Omental fat pad (tissue), 4 donors: ENCODE data around the gene PCDHB15. TPM values are rescaled to one million over a fixed set of nuclear protein-coding genes. Genes with fewer than 3 reads are reported as not detected.

Experiments used
- ATAC-seq: fragments of 150-250 bp; one replicate; pipeline ENCODE4 v1.9.1; 2016; ENCODE audit warnings: mild to moderate bottlenecking, moderate library complexity; ENCODE audit not compliant: low FRiP score
- DNase-seq: peaks from one replicate; pipeline ENCODE4 v3.0.0-alpha.2; 2019; ENCODE audit warnings: low spot score
- total RNA-seq, 4 donors: library from RNA; depleted of rRNA; stranded (reverse); fragments of >200 nt; gene quantifications; one replicate each; pipeline ENCODE4 v1.1.0, GENCODE V29; 2016
- TF ChIP-seq, protein P1 (sequence below), 3 donors: fragments of 450-650 bp; IDR thresholded peaks; one replicate each; pipeline ENCODE4 v1.5.1; 2016 to 2017; ENCODE audit warnings: antibody characterized with exemption in 3 of 3, mild to moderate bottlenecking in 3 of 3, moderate library complexity in 2 of 3

PCDHB15 gene
- total RNA-seq, 4 donors from 2014 or later = 2.0 to 6.0 (median 3.3) TPM

DNA sequence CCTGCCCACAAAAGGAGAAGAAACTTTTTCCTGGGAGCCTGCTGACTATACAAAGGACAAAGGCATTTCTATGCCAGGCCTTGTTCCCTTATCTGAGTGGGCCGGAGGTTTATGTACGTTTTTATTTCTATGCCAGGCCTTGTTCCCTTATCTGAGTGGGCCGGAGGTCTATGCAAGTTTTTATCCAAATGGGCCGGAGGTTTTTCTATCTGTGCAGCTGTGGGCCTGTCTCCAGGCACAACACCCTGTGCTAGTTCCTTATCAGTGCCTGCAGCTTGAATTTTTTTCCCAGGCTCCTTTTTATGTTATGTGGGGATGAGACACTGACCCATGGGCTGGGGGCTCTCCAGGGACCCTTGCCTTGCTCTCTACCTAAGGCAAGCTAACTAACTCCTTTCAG is 53.2 kb downstream of the PCDHB15 start:
- ATAC-seq = no peak
- no peak for DNase-seq
- TF ChIP-seq, protein P1, sequence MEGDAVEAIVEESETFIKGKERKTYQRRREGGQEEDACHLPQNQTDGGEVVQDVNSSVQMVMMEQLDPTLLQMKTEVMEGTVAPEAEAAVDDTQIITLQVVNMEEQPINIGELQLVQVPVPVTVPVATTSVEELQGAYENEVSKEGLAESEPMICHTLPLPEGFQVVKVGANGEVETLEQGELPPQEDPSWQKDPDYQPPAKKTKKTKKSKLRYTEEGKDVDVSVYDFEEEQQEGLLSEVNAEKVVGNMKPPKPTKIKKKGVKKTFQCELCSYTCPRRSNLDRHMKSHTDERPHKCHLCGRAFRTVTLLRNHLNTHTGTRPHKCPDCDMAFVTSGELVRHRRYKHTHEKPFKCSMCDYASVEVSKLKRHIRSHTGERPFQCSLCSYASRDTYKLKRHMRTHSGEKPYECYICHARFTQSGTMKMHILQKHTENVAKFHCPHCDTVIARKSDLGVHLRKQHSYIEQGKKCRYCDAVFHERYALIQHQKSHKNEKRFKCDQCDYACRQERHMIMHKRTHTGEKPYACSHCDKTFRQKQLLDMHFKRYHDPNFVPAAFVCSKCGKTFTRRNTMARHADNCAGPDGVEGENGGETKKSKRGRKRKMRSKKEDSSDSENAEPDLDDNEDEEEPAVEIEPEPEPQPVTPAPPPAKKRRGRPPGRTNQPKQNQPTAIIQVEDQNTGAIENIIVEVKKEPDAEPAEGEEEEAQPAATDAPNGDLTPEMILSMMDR (IDR thresholded peaks at IDR 0.05) = no peak

Other genes starting within 250 kb of the PCDHB15 start
- under 1 TPM in 2 of 4 donors, not detected in 2; under 0.01 to 0.09 TPM for gene PCDHB1, start 194.0 kb upstream of the PCDHB15 start, total RNA-seq
- 1 to 10 TPM; 2.2 to 4.9 (median 2.8) TPM for gene PCDHB2, start 150.8 kb upstream of the PCDHB15 start, total RNA-seq
- gene PCDHB3, start 144.9 kb upstream of the PCDHB15 start, total RNA-seq = 1 to 10 TPM; 1.4 to 4.4 (median 1.9) TPM
- 1 to 10 TPM; 1.2 to 6.9 (median 3.2) TPM for gene PCDHB4, start 123.6 kb upstream of the PCDHB15 start, total RNA-seq
- 1 to 10 TPM; 1.1 to 6.5 (median 2.7) TPM for gene PCDHB5, start 110.2 kb upstream of the PCDHB15 start, total RNA-seq
- 1 to 10 TPM in 1 of 4 donors, under 1 TPM in 3; 0.38 to 1.4 (median 0.47) TPM for gene PCDHB6, start 95.3 kb upstream of the PCDHB15 start, total RNA-seq
- 1 to 10 TPM in 3 of 4 donors, under 1 TPM in 1; 0.94 to 3.3 (median 1.5) TPM for gene PCDHB7, start 72.8 kb upstream of the PCDHB15 start, total RNA-seq
- under 1 TPM; 0.44 to 0.63 (median 0.53) TPM for gene PCDHB8, start 67.6 kb upstream of the PCDHB15 start, total RNA-seq
- 1 to 10 TPM; 2.3 to 6.1 (median 3.6) TPM for gene PCDHB16, start 63.0 kb upstream of the PCDHB15 start, total RNA-seq
- gene PCDHB9, start 58.2 kb upstream of the PCDHB15 start, total RNA-seq = 1 to 10 TPM; 1.3 to 4.7 (median 2.8) TPM
- gene PCDHB10, start 53.0 kb upstream of the PCDHB15 start, total RNA-seq = 1 to 10 TPM in 3 of 4 donors, under 1 TPM in 1; 0.96 to 3.6 (median 1.2) TPM
- 1 to 10 TPM; 1.3 to 2.4 (median 1.7) TPM for gene PCDHB11, start 45.8 kb upstream of the PCDHB15 start, total RNA-seq
- 1 to 10 TPM; 1.9 to 4.4 (median 2.5) TPM for gene PCDHB12, start 36.7 kb upstream of the PCDHB15 start, total RNA-seq
- 1 to 10 TPM; 1.8 to 7.7 (median 3.0) TPM for gene PCDHB13, start 31.5 kb upstream of the PCDHB15 start, total RNA-seq
- gene PCDHB14, start 22.1 kb upstream of the PCDHB15 start, total RNA-seq = 1 to 10 TPM; 2.0 to 7.1 (median 3.1) TPM
- gene SLC25A2, start 58.7 kb downstream of the PCDHB15 start, total RNA-seq = 1 to 10 TPM in 1 of 4 donors, under 1 TPM in 1, not detected in 2; 0.46 to 2.0 TPM
- gene TAF7, start 75.4 kb downstream of the PCDHB15 start, total RNA-seq = 10 to 100 TPM; 43.7 to 57.8 (median 52.5) TPM
- 1 to 10 TPM in 1 of 4 donors, under 1 TPM in 3; 0.12 to 2.2 (median 0.59) TPM for gene PCDHGA1, start 85.1 kb downstream of the PCDHB15 start, total RNA-seq
- 1 to 10 TPM; 2.0 to 6.6 (median 4.0) TPM for gene PCDHGA2, start 93.4 kb downstream of the PCDHB15 start, total RNA-seq
- 1 to 10 TPM; 2.3 to 6.3 (median 2.8) TPM for gene PCDHGA3, start 98.4 kb downstream of the PCDHB15 start, total RNA-seq
- gene PCDHGB1, start 104.7 kb downstream of the PCDHB15 start, total RNA-seq = 1 to 10 TPM; 1.4 to 6.0 (median 2.2) TPM
- 1 to 10 TPM; 2.6 to 9.0 (median 3.9) TPM for gene PCDHGA4, start 109.6 kb downstream of the PCDHB15 start, total RNA-seq
- gene PCDHGB2, start 114.6 kb downstream of the PCDHB15 start, total RNA-seq = 10 to 100 TPM in 1 of 4 donors, 1 to 10 TPM in 3; 2.5 to 15.3 (median 4.4) TPM
- 10 to 100 TPM in 1 of 4 donors, 1 to 10 TPM in 3; 2.0 to 14.5 (median 3.3) TPM for gene PCDHGA5, start 118.8 kb downstream of the PCDHB15 start, total RNA-seq
- 10 to 100 TPM in 1 of 4 donors, 1 to 10 TPM in 3; 2.5 to 13.2 (median 3.9) TPM for gene PCDHGB3, start 124.8 kb downstream of the PCDHB15 start, total RNA-seq
- gene PCDHGA6, start 128.5 kb downstream of the PCDHB15 start, total RNA-seq = 1 to 10 TPM; 3.0 to 6.9 (median 4.6) TPM
- 1 to 10 TPM; 1.1 to 9.0 (median 3.6) TPM for gene PCDHGA7, start 137.3 kb downstream of the PCDHB15 start, total RNA-seq
- gene PCDHGB4, start 142.3 kb downstream of the PCDHB15 start, total RNA-seq = 10 to 100 TPM in 1 of 4 donors, 1 to 10 TPM in 3; 2.4 to 14.5 (median 6.1) TPM
- 1 to 10 TPM in 3 of 4 donors, under 1 TPM in 1; 0.72 to 7.4 (median 2.2) TPM for gene PCDHGA8, start 147.2 kb downstream of the PCDHB15 start, total RNA-seq
- 10 to 100 TPM in 1 of 4 donors, 1 to 10 TPM in 3; 6.5 to 18.8 (median 8.9) TPM for gene PCDHGB5, start 152.6 kb downstream of the PCDHB15 start, total RNA-seq
- gene PCDHGA9, start 157.4 kb downstream of the PCDHB15 start, total RNA-seq = 10 to 100 TPM in 1 of 4 donors, 1 to 10 TPM in 3; 5.0 to 14.8 (median 7.3) TPM
- gene PCDHGB6, start 162.6 kb downstream of the PCDHB15 start, total RNA-seq = 10 to 100 TPM in 1 of 4 donors, 1 to 10 TPM in 3; 4.2 to 12.6 (median 6.5) TPM
- 10 to 100 TPM in 1 of 4 donors, 1 to 10 TPM in 3; 5.5 to 14.0 (median 6.8) TPM for gene PCDHGA10, start 167.6 kb downstream of the PCDHB15 start, total RNA-seq
- 10 to 100 TPM in 2 of 4 donors, 1 to 10 TPM in 2; 7.8 to 25.2 (median 10.2) TPM for gene PCDHGB7, start 172.3 kb downstream of the PCDHB15 start, total RNA-seq
- gene PCDHGA11, start 175.7 kb downstream of the PCDHB15 start, total RNA-seq = 10 to 100 TPM in 1 of 4 donors, 1 to 10 TPM in 3; 3.1 to 12.1 (median 5.3) TPM
- 10 to 100 TPM in 3 of 4 donors, 1 to 10 TPM in 1; 7.5 to 18.4 (median 14.2) TPM for gene PCDHGA12, start 185.1 kb downstream of the PCDHB15 start, total RNA-seq
- 10 to 100 TPM; 34.8 to 83.1 (median 41.9) TPM for gene PCDHGC3, start 230.6 kb downstream of the PCDHB15 start, total RNA-seq
- gene PCDHGC4, start 239.6 kb downstream of the PCDHB15 start, total RNA-seq = 1 to 10 TPM; 1.5 to 4.1 (median 3.5) TPM
- gene PCDHGC5, start 243.7 kb downstream of the PCDHB15 start, total RNA-seq = 1 to 10 TPM; 1.1 to 3.2 (median 2.1) TPM